Brain microvascular endothelial cell (primary cell): ENCODE measurements around the gene KIAA1328.

Source experiments
- DNase-seq: peaks from one replicate; pipeline ENCODE4 v3.0.0-alpha.2; 2020
- H3K27ac ChIP-seq: fragments of 250-450 bp; sonication (Bioruptor Pico); 2 replicates; pipeline ENCODE4 v1.5.1; 2020; ENCODE audit warnings: mild to moderate bottlenecking, moderate library complexity
- H3K27me3 ChIP-seq: fragments of 250-450 bp; sonication (Bioruptor Pico); replicated peaks from 2 replicates; pipeline ENCODE4 v1.5.1; 2020; ENCODE audit warnings: mild to moderate bottlenecking
- H3K36me3 ChIP-seq: fragments of 250-450 bp; sonication (Bioruptor Pico); replicated peaks from 2 replicates; pipeline ENCODE4 v1.5.1; 2020; ENCODE audit warnings: mild to moderate bottlenecking
- H3K4me3 ChIP-seq: 2 replicates; pipeline ENCODE4 v1.5.1; 2011; ENCODE audit warnings: low read depth, mild to moderate bottlenecking, control low read depth, low read length, moderate library complexity
- in situ Hi-C: cut with HindIII; loops from 2 replicates; pipeline ENCODE4 v1.10.0; 2017; ENCODE audit warnings: low sequenced_read_pairs, low pct_ligation_motif_present
- TF ChIP-seq, protein P1 (sequence below): IDR thresholded peaks from 2 replicates; pipeline ENCODE4 v1.5.1; 2011; ENCODE audit warnings: low read depth, mild to moderate bottlenecking, moderate library complexity, low read length, control low read depth, inconsistent platforms; ENCODE audit errors: missing control alignments

The KIAA1328 gene

GRCh38 chr18:36828157-36828629, 734 bp upstream of the KIAA1328 start:
- TF ChIP-seq, protein P1, sequence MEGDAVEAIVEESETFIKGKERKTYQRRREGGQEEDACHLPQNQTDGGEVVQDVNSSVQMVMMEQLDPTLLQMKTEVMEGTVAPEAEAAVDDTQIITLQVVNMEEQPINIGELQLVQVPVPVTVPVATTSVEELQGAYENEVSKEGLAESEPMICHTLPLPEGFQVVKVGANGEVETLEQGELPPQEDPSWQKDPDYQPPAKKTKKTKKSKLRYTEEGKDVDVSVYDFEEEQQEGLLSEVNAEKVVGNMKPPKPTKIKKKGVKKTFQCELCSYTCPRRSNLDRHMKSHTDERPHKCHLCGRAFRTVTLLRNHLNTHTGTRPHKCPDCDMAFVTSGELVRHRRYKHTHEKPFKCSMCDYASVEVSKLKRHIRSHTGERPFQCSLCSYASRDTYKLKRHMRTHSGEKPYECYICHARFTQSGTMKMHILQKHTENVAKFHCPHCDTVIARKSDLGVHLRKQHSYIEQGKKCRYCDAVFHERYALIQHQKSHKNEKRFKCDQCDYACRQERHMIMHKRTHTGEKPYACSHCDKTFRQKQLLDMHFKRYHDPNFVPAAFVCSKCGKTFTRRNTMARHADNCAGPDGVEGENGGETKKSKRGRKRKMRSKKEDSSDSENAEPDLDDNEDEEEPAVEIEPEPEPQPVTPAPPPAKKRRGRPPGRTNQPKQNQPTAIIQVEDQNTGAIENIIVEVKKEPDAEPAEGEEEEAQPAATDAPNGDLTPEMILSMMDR: no peak
- Histone ChIP-seq H3K27me3 (no peaks in the 10 kb centered on the region), H3K27ac (peak overlapping the region; percentile 75), H3K36me3 (no peaks in the 10 kb centered on the region), H3K4me3 (peak overlapping the region; percentile 96)
- in situ Hi-C loops: no loop called here
- DNase-seq: peak; percentile 50

GRCh38 chr18:36829362-36830157, 633 bp downstream of the KIAA1328 start:
- no peak for DNase-seq
- in situ Hi-C loops: no loop called here
- TF ChIP-seq, protein P1: no peak

GRCh38 chr18:36830158-36830495, 1.2 kb downstream of the KIAA1328 start:
- Histone ChIP-seq H3K27ac (no peak overlapping the region), H3K4me3 (no peak overlapping the region), H3K27me3 (no peaks in the 10 kb centered on the region), H3K36me3 (no peaks in the 10 kb centered on the region)
- DNase-seq: no peak
- in situ Hi-C loops: no loop called here
- TF ChIP-seq, protein P1: no peak

More at GRCh38 chr18:36829362-36830157, 633 bp downstream of the KIAA1328 start:
- Histone ChIP-seq H3K4me3 (peak overlapping the region; percentile 96), H3K36me3 (no peaks in the 10 kb centered on the region), H3K27ac (peak overlapping the region; percentile 75), H3K27me3 (no peaks in the 10 kb centered on the region)

DNA sequence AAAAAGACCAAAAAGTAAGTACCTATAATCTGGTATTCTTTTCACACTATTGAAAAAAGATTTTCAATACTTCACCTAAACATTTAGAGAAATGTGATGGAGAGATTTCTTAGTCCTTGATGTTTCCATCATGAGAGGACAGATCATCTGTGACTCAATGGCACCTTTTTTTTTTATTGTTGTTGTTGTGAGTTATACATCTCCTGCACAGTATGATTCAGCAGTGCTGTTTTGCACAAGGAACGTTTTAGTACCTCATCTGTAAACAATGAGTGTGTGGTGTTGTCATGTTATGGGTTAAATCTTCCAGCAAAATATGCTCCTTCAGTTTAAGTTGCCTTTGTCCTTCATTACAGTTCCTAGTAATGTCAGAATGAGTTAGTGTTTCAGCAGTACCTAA, 2.2 kb downstream of the KIAA1328 start:
- peak; percentile 33 for DNase-seq
- no peaks in the 10 kb centered on the region for H3K27me3 ChIP-seq
- no peaks in the 10 kb centered on the region for H3K36me3 ChIP-seq
- TF ChIP-seq, protein P1: no peak
- in situ Hi-C loops: no loop called here
- H3K4me3 ChIP-seq: no peak overlapping the region
- H3K27ac ChIP-seq: peak overlapping the region; percentile 17

DNA sequence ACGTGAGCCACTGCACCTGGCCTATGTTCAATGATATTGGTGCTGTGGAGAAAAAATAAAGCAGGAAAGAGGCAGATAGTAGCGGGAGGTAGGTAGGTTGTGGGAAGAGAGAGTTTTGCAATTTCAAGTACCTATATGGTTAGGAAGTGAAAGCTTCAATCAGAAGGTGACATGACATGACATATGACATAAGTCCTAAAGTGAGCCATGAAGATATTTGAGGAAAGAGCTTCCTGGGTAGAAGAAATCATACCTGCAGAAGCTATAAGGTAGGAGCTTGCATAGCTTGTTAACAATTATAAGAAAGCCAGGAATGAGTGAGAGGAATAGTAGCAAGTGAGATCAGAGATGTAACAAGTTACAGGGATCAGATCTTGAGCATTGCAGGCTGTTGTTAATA, 4.2 kb downstream of the KIAA1328 start:
- no peaks in the 10 kb centered on the region for H3K36me3 ChIP-seq
- TF ChIP-seq, protein P1: no peak
- H3K27ac ChIP-seq: no peak overlapping the region
- in situ Hi-C loops: no loop called here
- H3K27me3 ChIP-seq: no peaks in the 10 kb centered on the region
- no peak overlapping the region for H3K4me3 ChIP-seq
- no peak for DNase-seq

DNA sequence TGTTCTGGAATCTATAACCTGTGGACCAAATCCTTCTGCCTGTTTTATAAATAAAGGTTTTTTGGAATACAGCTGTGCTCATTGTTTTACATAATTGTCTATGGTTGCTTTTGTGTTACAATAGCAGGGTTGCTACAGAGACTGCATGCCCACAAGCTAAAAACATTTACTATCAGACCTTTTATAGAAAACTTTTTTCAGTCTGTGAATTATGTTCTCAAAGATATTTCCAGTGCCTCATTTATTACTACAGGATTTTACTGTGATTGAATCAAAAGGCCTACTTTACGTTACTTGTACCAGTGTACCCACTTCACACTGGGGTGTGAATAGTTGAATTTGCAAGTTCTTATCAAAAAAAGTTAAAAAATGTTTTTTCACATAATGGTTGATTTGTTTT, 7.0 kb downstream of the KIAA1328 start:
- H3K27ac ChIP-seq: no peak overlapping the region
- H3K4me3 ChIP-seq: no peak overlapping the region
- in situ Hi-C loops: no loop called here
- no peaks in the 10 kb centered on the region for H3K36me3 ChIP-seq
- DNase-seq: no peak
- H3K27me3 ChIP-seq: no peaks in the 10 kb centered on the region
- TF ChIP-seq, protein P1: no peak
